ENCODE data around the gene BEST1. TPM values are rescaled to one million over a fixed set of nuclear protein-coding genes. Genes with fewer than 3 reads are reported as not detected.
A peak's percentile ranks its signal among the peaks of the same experiment; 100 is the strongest.
"Not testable (repeated sequence)": the region's sequence is repeated elsewhere in the genome, so short reads cannot be mapped to it uniquely, and the experiment has no call there.

The BEST1 gene
- total RNA-seq, 1 experiment from 2014 or later: 0.10 TPM

- no peak for DNase-seq (ENCODE audit: low spot score)
- in situ Hi-C loops (cut with HindIII; ENCODE audit: low sequenced_read_pairs): no loop called here
Observed at GRCh38 chr11:61935861-61936260, 14.3 kb upstream of the BEST1 start.

- no peak for DNase-seq (ENCODE audit: low spot score)
- in situ Hi-C loops (cut with HindIII; ENCODE audit: low sequenced_read_pairs): no loop called here
Observed at GRCh38 chr11:61940466-61940865, 9.7 kb upstream of the BEST1 start.

- in situ Hi-C loops (cut with HindIII; ENCODE audit: low sequenced_read_pairs): no loop called here
- DNase-seq (ENCODE audit: low spot score): no peak
Observed at GRCh38 chr11:61945191-61945590, 5.0 kb upstream of the BEST1 start.

GRCh38 chr11:61946894-61947293, 3.3 kb upstream of the BEST1 start:
- in situ Hi-C loops (cut with HindIII; ENCODE audit: low sequenced_read_pairs): no loop called here

GRCh38 chr11:61947486-61948210, 2.5 kb upstream of the BEST1 start:
- peak; percentile 89 for DNase-seq (ENCODE audit: low spot score)
- in situ Hi-C loops (cut with HindIII; ENCODE audit: low sequenced_read_pairs): no loop called here

More at GRCh38 chr11:61946894-61947293, 3.3 kb upstream of the BEST1 start:
- DNase-seq (ENCODE audit: low spot score): no peak

- in situ Hi-C loops (cut with HindIII; ENCODE audit: low sequenced_read_pairs): no loop called here
- no peak for DNase-seq (ENCODE audit: low spot score)
Observed at GRCh38 chr11:61948505-61948904, 1.6 kb upstream of the BEST1 start.

- DNase-seq (ENCODE audit: low spot score): peak; percentile 98
- in situ Hi-C loops (cut with HindIII; ENCODE audit: low sequenced_read_pairs): no loop called here
Observed at GRCh38 chr11:61949169-61950034, 749 bp upstream of the BEST1 start.

GRCh38 chr11:61951484-61952135, 1.5 kb downstream of the BEST1 start:
- no peak for DNase-seq (ENCODE audit: low spot score)
- in situ Hi-C loops (cut with HindIII; ENCODE audit: low sequenced_read_pairs): no loop called here

- DNase-seq (ENCODE audit: low spot score): no peak
- in situ Hi-C loops (cut with HindIII; ENCODE audit: low sequenced_read_pairs): no loop called here
Observed at GRCh38 chr11:61952882-61953281, 2.7 kb downstream of the BEST1 start.

GRCh38 chr11:61953632-61954031, 3.5 kb downstream of the BEST1 start:
- DNase-seq (ENCODE audit: low spot score); in situ Hi-C loops (cut with HindIII; ENCODE audit: low sequenced_read_pairs): not testable (repeated sequence)

GRCh38 chr11:61954106-61954850, 4.1 kb downstream of the BEST1 start:
- DNase-seq (ENCODE audit: low spot score): no peak
- in situ Hi-C loops (cut with HindIII; ENCODE audit: low sequenced_read_pairs): no loop called here

GRCh38 chr11:61954851-61955421, 4.8 kb downstream of the BEST1 start:
- in situ Hi-C loops (cut with HindIII; ENCODE audit: low sequenced_read_pairs): no loop called here
- DNase-seq (ENCODE audit: low spot score): no peak

GRCh38 chr11:61955422-61956135, 5.4 kb downstream of the BEST1 start:
- in situ Hi-C loops (cut with HindIII; ENCODE audit: low sequenced_read_pairs): no loop called here
- DNase-seq (ENCODE audit: low spot score): no peak

GRCh38 chr11:61956191-61957020, 6.3 kb downstream of the BEST1 start:
- DNase-seq (ENCODE audit: low spot score): no peak
- in situ Hi-C loops (cut with HindIII; ENCODE audit: low sequenced_read_pairs): no loop called here

- no peak for DNase-seq (ENCODE audit: low spot score)
- in situ Hi-C loops (cut with HindIII; ENCODE audit: low sequenced_read_pairs): no loop called here
Observed at GRCh38 chr11:61957021-61957770, 7.0 kb downstream of the BEST1 start.

GRCh38 chr11:61958590-61958989, 8.4 kb downstream of the BEST1 start:
- DNase-seq (ENCODE audit: low spot score): no peak
- in situ Hi-C loops (cut with HindIII; ENCODE audit: low sequenced_read_pairs): no loop called here

GRCh38 chr11:61959114-61959513, 9.0 kb downstream of the BEST1 start:
- in situ Hi-C loops (cut with HindIII; ENCODE audit: low sequenced_read_pairs): no loop called here

More at GRCh38 chr11:61959114-61959513, 9.0 kb downstream of the BEST1 start:
- no peak for DNase-seq (ENCODE audit: low spot score)

Data from G401 (cell line).